NCI-H1694 treated with DMSO at 0.1 percent for 48 hours (cell line): ENCODE data around the gene ANKZF1.
"Not testable (repeated sequence)": the region's sequence is repeated elsewhere in the genome, so short reads cannot be mapped to it uniquely, and the experiment has no call there.

Source experiments
- DNase-seq: peaks from one replicate; lab custom pipeline; 2025; lab: John Stamatoyannopoulos, UW

Gene ANKZF1

DNA sequence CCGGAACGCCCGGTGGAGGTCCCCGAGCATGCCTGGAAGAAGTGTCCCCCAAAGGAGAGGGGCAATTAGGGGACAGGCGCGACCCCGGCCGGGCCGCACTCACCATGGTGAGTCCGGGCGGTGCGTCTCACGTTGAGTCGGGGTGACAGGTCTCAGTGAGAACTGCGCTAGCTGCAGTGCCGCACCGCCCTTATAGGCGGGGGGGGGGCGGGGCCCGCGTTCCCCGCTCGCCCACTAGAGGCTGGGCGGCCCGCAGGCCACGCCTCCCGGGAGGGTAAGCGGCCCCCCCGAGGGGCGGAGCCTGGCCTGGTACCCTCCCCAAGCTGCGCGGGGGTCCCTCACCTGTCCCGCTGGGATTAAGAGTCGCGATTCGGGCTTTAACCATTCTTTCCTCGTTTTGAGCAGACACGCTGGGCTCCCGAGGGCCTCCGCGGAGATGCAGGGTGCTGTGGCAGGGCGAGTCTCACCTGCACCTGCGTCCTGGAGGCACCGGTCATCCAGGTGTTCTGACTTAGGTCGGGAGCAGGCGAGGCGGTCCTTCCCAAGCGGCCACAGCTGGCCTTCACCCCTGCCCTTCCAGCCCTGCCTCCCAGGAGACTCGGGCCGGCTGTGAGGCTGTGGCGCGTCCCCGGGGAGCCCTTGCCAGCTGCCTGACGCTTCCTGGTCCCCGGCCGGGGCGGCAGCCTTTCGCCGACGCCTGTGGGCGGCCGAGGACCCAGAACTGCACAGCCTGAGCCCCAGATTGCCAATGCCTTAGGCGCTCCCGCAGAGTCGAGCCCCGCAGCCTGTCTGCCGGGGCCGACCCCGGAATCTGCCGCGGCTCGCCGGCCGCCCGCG is 24.4 kb downstream of the ANKZF1 start, which contains the start of gene TUBA4A:
Gene TUBA4A, minus strand, starts transcription at position 166 of the 837 bp plus-strand sequence. Its CDS starts 60 bp downstream, at position 106.
- DNase-seq: peak; percentile 59

GRCh38 chr2:219254590-219255201 is 25.1 kb downstream of the ANKZF1 start:
- DNase-seq: no peak

- DNase-seq: not testable (repeated sequence)
Measured at GRCh38 chr2:219258942-219259341, 29.3 kb downstream of the ANKZF1 start.

GRCh38 chr2:219261024-219261855 is 31.6 kb downstream of the ANKZF1 start:
- DNase-seq: no peak

- DNase-seq: no peak
Measured at GRCh38 chr2:219266232-219266631, 36.6 kb downstream of the ANKZF1 start.

DNA sequence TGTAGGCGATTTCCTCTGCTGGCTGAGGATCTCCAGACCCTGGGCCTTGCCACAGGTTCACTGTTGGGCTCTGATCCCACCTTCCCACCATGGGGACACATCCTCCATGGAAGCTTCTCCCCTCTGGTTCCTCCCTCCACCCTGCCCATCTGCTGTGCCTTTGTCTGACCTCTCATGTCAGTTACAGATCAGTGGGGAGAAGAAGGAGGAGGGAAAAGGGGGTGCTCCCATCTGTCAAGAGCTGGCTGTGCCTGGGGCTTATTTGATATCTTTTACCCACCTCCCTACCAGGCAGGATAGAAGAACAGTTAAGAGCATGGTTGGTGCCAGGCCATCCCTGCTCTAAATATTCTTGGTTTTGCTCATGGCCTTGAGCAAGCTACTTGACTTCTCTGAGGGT is 37.3 kb downstream of the ANKZF1 start:
- no peak for DNase-seq

DNA sequence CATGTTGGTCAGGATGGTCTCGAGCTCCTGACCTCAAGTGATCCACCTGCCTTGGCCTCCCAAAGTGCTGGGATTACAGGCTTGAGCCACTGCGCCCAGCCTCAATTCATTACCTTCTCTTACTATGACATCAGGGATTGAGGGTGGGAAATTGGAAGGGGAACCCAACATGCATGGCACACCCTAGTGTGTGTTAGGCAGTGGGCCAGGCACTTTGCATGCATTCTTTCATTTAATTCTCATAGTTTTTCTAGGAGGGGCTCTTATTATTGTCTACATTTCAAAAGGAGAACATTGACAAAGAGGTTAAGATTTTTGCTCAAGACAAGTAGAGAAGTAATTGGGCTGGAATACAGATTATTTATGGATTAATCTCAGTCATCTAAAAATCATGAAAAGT is 38.7 kb downstream of the ANKZF1 start:
- DNase-seq: no peak

- DNase-seq: no peak
Measured at GRCh38 chr2:219269362-219270054, 39.9 kb downstream of the ANKZF1 start.

- DNase-seq: no peak
Measured at GRCh38 chr2:219270055-219270372, 40.4 kb downstream of the ANKZF1 start.

DNA sequence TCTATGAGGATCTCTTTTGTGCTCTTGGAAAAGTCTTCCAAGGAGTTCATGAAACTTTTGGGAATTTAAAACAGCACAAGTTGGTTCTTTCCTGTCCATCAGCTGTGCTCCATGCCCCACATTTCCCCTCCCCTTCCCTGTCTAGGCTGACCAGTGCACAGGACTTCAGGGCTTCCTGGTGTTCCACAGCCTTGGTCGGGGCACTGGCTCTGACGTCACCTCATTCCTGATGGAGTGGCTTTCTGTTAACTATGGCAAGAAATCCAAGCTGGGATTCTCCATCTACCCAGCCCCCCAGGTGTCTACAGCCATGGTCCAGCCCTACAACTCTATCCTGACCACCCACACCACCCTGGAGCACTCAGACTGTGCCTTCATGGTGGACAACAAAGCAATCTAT is 41.4 kb downstream of the ANKZF1 start:
- DNase-seq: no peak

DNA sequence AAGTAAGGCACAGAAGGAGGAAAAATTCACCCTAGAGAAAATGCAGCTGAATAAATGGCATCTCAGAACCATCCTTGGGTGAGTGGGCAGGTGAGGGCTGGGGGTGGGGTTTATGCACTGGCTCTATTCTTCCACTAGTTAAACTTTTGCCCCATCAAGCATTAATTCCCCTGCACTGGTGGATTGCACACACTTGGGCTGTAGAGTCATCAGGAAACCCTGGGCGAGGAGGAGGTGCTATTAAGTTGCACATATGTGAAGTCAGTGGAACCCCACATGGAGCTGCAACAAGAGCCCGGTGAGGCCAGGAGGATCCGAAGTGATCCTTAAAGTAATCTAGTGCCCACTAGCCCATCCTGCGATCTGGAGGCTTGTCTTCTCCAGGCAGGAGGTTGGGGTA is 42.8 kb downstream of the ANKZF1 start:
- DNase-seq: no peak

DNA sequence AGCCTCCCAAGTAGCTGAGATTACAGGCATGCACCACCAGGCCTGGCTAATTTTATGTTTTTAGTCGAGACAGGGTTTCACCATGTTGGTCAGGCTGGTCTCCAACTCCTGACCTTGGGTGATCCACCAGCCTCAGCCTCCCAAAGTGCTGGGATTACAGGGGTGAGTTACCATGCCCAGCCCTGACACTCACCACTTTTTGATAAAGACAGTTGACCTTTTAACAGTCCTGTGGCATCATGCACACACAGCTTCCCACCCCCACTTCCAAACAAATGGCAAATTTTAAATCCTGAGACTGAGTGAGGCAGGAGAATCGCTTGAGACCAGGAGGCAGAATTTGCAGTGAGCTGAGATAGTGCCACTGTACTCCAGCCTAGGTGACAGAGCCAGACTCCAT is 43.4 kb downstream of the ANKZF1 start:
- DNase-seq: no peak

GRCh38 chr2:219273937-219274336 is 44.3 kb downstream of the ANKZF1 start:
- DNase-seq: no peak

- DNase-seq: no peak
Measured at GRCh38 chr2:219274361-219274921, 44.8 kb downstream of the ANKZF1 start.

DNA sequence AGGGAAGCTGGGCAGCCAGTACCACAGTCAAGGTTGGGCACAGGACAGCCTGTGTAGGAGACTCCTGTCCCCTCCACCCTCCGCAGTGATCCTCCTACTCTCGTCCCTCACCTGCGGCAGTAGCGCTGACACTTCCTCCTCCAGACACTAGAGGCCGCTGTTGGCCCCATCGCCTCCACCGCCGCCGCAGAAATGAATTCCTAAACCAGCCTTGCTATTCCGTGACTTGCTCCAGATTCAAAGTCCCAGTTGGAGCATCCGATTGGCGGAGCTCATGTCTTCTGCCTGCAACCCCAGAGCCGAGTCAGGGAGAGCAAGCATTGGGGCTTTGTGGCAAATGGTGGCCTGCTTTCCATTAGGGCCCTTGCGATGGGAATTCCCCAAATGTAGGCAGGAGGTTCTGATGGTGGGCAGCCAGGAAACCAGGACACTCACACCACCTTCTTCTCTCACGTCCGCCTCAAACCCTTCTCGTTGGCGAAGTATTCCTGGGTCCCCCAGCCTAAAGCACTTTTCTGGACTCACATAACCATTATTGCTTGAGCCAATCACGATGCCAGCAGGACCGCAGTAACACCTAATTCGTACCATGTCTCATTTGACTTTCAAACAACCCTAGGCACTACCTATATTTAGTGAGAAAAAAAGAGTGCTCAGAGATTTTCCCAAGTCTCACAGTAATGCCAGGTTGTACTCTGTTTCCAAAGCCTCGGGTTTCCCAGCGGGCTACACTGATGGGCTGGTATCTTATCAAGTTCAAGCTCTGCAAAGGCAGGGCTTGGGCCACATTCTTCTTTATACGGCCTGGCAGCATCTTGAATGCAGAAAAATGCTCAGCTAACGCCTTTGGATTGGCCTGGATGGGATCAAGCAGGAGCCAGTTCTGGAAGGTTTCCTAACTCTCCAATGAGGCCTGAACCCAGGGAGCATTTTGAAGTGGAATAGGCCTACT is 48.4 kb downstream of the ANKZF1 start:
- peak; percentile 84 for DNase-seq

GRCh38 chr2:219278655-219279150 is 49.1 kb downstream of the ANKZF1 start:
- DNase-seq: no peak

GRCh38 chr2:219279151-219279915 is 49.7 kb downstream of the ANKZF1 start, which contains the start of gene DNAJB2:
Gene DNAJB2 (plus strand): TSS chr2:219279366. CDS start chr2:219279834, 468 bp downstream.
- peak; percentile 96 for DNase-seq

GRCh38 chr2:219279916-219280516 is 50.4 kb downstream of the ANKZF1 start:
- no peak for DNase-seq

- no peak for DNase-seq
Measured at GRCh38 chr2:219280651-219281050, 51.0 kb downstream of the ANKZF1 start.
